OCI-LY7 (cell line): ENCODE data around the gene APOL6.

ENCODE experiments used
- CTCF ChIP-seq: fragments of 200-600 bp; sonication (generic); conservative IDR thresholded peaks from 2 replicates; pipeline ENCODE4 v1.5.1; 2014; ENCODE audit warnings: mild to moderate bottlenecking, antibody characterized with exemption, low read length, moderate library complexity, mixed read lengths
- EZH2phosphoT487 ChIP-seq: fragments of 200-600 bp; sonication (generic); IDR thresholded peaks from 2 replicates; pipeline ENCODE4 v1.6.1; 2018; ENCODE audit warnings: low read depth, borderline replicate concordance, mild to moderate bottlenecking, mixed run types, antibody characterized with exemption, low read length, moderate library complexity, mixed read lengths

GRCh38 chr22:35697142-35697541 lies 48.9 kb downstream of the APOL6 start:
- TF ChIP-seq CTCF (no peak), EZH2phosphoT487 (no peak)
